ENCODE measurements around the gene SDR42E2. TPM values are rescaled to one million over a fixed set of nuclear protein-coding genes. Genes with fewer than 3 reads are reported as not detected.

SDR42E2 gene
- polyA plus RNA-seq, 1 donor from 2014 or later: not detected

DNA sequence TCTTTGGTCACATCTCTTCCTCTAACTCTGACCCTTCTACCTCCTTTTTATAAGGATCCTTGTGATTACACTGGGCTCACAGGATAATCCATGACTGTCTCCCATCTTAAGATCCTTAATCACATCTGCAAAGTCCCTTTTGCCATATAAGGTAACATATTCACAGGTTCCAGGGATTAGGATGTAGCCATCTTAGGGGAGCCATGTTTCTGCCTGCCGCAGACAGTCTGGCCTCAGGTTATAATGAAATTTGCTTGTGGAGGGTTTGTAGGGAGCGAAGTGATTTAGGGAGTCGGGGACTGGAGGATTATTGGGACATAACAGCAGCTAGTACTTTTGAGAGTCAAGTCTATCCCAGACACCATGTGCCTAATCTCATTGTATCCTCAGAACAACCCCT is 51.5 kb downstream of the SDR42E2 start:
- Histone ChIP-seq H3F3A (ENCODE audit: insufficient read depth, low read length, poor library complexity, severe bottlenecking) (no peaks in the 10 kb centered on the region), H2AFZ (ENCODE audit: low read depth, low read length) (no peak overlapping the region), H3K79me2 (replicated peaks; ENCODE audit: insufficient read depth, low read length) (no peaks in the 10 kb centered on the region), H3K4me2 (ENCODE audit: low read length) (no peak overlapping the region), H4K20me1 (ENCODE audit: insufficient read depth) (no peaks in the 10 kb centered on the region), H3K9me3 (ENCODE audit: low read length) (no peaks in the 10 kb centered on the region), H3K27me3 (ENCODE audit: insufficient read depth, low read depth, low read length) (no peaks in the 10 kb centered on the region), H3K36me3 (ENCODE audit: insufficient read depth, low read length) (no peaks in the 10 kb centered on the region), H3K27ac (ENCODE audit: low read length) (no peak overlapping the region), H3K9me2 (ENCODE audit: insufficient read depth, low read length) (no peaks in the 10 kb centered on the region), H3K9ac (ENCODE audit: low read length) (no peak overlapping the region), H3K4me3 (ENCODE audit: low read length) (no peak overlapping the region)
- no peak for TF ChIP-seq EZH2 (IDR thresholded peaks at IDR 0.05; ENCODE audit: borderline replicate concordance, insufficient read depth, low read length, poor library complexity, severe bottlenecking)

DNA sequence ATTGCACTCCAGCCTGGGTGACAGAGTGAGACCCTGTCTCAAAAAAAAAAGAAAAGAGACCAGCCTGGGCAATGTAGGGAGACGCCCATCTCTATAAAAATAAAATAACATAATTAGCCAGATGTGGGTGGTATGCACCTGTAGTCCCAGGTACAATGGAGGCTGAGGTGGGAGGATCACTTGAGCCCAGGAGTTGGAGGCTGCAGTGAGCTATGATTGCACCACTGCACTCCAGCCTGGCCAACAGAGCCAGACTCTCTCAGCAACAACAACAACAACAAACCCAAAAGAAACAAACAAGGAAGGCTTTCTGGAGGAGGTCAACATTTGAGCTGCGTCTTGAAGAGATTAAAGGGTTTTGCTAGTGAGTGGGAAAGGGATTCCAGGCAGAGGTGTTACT is 52.1 kb downstream of the SDR42E2 start:
- Histone ChIP-seq H3K9me2 (ENCODE audit: insufficient read depth, low read length) (no peaks in the 10 kb centered on the region), H3K4me2 (ENCODE audit: low read length) (no peak overlapping the region), H3K36me3 (ENCODE audit: insufficient read depth, low read length) (no peaks in the 10 kb centered on the region), H3K9ac (ENCODE audit: low read length) (no peak overlapping the region), H3F3A (ENCODE audit: insufficient read depth, low read length, poor library complexity, severe bottlenecking) (no peaks in the 10 kb centered on the region), H3K27ac (ENCODE audit: low read length) (no peak overlapping the region), H3K9me3 (ENCODE audit: low read length) (no peaks in the 10 kb centered on the region), H3K4me3 (ENCODE audit: low read length) (no peak overlapping the region), H3K27me3 (ENCODE audit: insufficient read depth, low read depth, low read length) (no peaks in the 10 kb centered on the region), H3K79me2 (replicated peaks; ENCODE audit: insufficient read depth, low read length) (no peaks in the 10 kb centered on the region), H2AFZ (ENCODE audit: low read depth, low read length) (no peak overlapping the region), H4K20me1 (ENCODE audit: insufficient read depth) (no peaks in the 10 kb centered on the region)
- TF ChIP-seq, protein P1, sequence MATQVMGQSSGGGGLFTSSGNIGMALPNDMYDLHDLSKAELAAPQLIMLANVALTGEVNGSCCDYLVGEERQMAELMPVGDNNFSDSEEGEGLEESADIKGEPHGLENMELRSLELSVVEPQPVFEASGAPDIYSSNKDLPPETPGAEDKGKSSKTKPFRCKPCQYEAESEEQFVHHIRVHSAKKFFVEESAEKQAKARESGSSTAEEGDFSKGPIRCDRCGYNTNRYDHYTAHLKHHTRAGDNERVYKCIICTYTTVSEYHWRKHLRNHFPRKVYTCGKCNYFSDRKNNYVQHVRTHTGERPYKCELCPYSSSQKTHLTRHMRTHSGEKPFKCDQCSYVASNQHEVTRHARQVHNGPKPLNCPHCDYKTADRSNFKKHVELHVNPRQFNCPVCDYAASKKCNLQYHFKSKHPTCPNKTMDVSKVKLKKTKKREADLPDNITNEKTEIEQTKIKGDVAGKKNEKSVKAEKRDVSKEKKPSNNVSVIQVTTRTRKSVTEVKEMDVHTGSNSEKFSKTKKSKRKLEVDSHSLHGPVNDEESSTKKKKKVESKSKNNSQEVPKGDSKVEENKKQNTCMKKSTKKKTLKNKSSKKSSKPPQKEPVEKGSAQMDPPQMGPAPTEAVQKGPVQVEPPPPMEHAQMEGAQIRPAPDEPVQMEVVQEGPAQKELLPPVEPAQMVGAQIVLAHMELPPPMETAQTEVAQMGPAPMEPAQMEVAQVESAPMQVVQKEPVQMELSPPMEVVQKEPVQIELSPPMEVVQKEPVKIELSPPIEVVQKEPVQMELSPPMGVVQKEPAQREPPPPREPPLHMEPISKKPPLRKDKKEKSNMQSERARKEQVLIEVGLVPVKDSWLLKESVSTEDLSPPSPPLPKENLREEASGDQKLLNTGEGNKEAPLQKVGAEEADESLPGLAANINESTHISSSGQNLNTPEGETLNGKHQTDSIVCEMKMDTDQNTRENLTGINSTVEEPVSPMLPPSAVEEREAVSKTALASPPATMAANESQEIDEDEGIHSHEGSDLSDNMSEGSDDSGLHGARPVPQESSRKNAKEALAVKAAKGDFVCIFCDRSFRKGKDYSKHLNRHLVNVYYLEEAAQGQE (IDR thresholded peaks at IDR 0.05; ENCODE audit: borderline replicate concordance): no peak
- TF ChIP-seq SMC3 (conservative IDR thresholded peaks at IDR 0.05; ENCODE audit: poor library complexity) (no peak), EP300 (conservative IDR thresholded peaks at IDR 0.05; ENCODE audit: poor library complexity, severe bottlenecking) (no peak)
- TF ChIP-seq, protein P2, sequence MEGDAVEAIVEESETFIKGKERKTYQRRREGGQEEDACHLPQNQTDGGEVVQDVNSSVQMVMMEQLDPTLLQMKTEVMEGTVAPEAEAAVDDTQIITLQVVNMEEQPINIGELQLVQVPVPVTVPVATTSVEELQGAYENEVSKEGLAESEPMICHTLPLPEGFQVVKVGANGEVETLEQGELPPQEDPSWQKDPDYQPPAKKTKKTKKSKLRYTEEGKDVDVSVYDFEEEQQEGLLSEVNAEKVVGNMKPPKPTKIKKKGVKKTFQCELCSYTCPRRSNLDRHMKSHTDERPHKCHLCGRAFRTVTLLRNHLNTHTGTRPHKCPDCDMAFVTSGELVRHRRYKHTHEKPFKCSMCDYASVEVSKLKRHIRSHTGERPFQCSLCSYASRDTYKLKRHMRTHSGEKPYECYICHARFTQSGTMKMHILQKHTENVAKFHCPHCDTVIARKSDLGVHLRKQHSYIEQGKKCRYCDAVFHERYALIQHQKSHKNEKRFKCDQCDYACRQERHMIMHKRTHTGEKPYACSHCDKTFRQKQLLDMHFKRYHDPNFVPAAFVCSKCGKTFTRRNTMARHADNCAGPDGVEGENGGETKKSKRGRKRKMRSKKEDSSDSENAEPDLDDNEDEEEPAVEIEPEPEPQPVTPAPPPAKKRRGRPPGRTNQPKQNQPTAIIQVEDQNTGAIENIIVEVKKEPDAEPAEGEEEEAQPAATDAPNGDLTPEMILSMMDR (IDR thresholded peaks at IDR 0.05; ENCODE audit: poor library complexity, severe bottlenecking): no peak

DNA sequence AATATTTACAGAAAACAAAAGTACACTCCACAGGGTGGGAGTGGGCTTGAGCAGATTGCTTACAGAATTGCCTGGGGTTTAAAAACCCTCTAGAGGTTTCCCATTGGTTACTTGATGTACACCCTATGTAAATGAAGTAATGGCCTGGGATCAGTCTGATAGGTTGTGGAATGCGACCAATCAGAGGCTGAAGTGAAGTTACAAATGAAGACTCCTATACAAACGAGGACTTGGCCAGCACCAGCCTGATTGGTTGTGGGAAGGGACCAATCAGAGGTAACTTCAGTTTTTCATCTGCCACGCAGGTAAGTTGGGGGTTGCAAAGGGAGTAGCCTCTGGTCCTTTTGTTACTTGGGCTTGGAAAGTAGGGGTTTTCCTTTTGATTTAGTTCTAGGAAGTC is 52.6 kb downstream of the SDR42E2 start:
- TF ChIP-seq EP300 (conservative IDR thresholded peaks at IDR 0.05; ENCODE audit: poor library complexity, severe bottlenecking) (no peak), TAF1 (IDR thresholded peaks at IDR 0.05; ENCODE audit: low read depth) (no peak), SMC3 (conservative IDR thresholded peaks at IDR 0.05; ENCODE audit: poor library complexity) (no peak), EZH2 (IDR thresholded peaks at IDR 0.05; ENCODE audit: borderline replicate concordance, insufficient read depth, low read length, poor library complexity, severe bottlenecking) (no peak), POLR2AphosphoS5 (IDR thresholded peaks at IDR 0.05) (no peak), MXI1 (conservative IDR thresholded peaks at IDR 0.05; ENCODE audit: poor library complexity, severe bottlenecking) (no peak), RAD21 (conservative IDR thresholded peaks at IDR 0.05) (no peak)
- TF ChIP-seq, protein P2 (IDR thresholded peaks at IDR 0.05; ENCODE audit: poor library complexity, severe bottlenecking): no peak
- TF ChIP-seq, protein P1 (IDR thresholded peaks at IDR 0.05; ENCODE audit: borderline replicate concordance): no peak
- Histone ChIP-seq H2AFZ (ENCODE audit: low read depth, low read length) (no peak overlapping the region), H3K9ac (ENCODE audit: low read length) (no peak overlapping the region), H3K27ac (ENCODE audit: low read length) (no peak overlapping the region), H3K79me2 (replicated peaks; ENCODE audit: insufficient read depth, low read length) (no peaks in the 10 kb centered on the region), H3K9me3 (ENCODE audit: low read length) (no peaks in the 10 kb centered on the region), H4K20me1 (ENCODE audit: insufficient read depth) (no peaks in the 10 kb centered on the region), H3F3A (ENCODE audit: insufficient read depth, low read length, poor library complexity, severe bottlenecking) (no peaks in the 10 kb centered on the region), H3K9me2 (ENCODE audit: insufficient read depth, low read length) (no peaks in the 10 kb centered on the region), H3K4me3 (ENCODE audit: low read length) (no peak overlapping the region), H3K4me2 (ENCODE audit: low read length) (no peak overlapping the region), H3K36me3 (ENCODE audit: insufficient read depth, low read length) (no peaks in the 10 kb centered on the region), H3K27me3 (ENCODE audit: insufficient read depth, low read depth, low read length) (no peaks in the 10 kb centered on the region)

All from neural cell (in vitro differentiated cells).